Endothelial cell of umbilical vein (primary cell): Measurements from ENCODE around the gene KCNH2. TPM values are rescaled to one million over a fixed set of nuclear protein-coding genes. Genes with fewer than 3 reads are reported as not detected.

ENCODE experiments used
- BruUV-seq: library from RNA; stranded (reverse); fragments of 400-500 nt; replicated peaks from 2 replicates; lab custom pipeline; 2021; lab: Mats Ljungman, UMichigan
- CTCF ChIA-PET: fragments of 300-600, 350-600 bp; sonication (Branson Sonifier 250); formaldehyde crosslinking; loops from one replicate; lab custom pipeline; 2021; ENCODE audit warnings: antibody characterized with exemption, inconsistent platforms; lab: Charles Lee
- POLR2A ChIA-PET: fragments of 300-600, 350-600 bp; sonication (Branson Sonifier 250); formaldehyde crosslinking; loops from one replicate; lab custom pipeline; 2021; ENCODE audit warnings: antibody characterized with exemption, inconsistent platforms; lab: Charles Lee
- DNase-seq: peaks from one replicate; pipeline ENCODE4 v3.0.0-alpha.2; 2011; ENCODE audit warnings: low read depth, low spot score
- FAIRE-seq: peaks from 2 replicates; lab custom pipeline; 2011; peaks lifted over from hg19 to GRCh38; lab: Jason Lieb, UNC
- H2AFZ ChIP-seq: 2 replicates; pipeline ENCODE4 v1.6.0; 2012; ENCODE audit warnings: low read depth, low read length, control low read depth, inconsistent platforms
- H3K27ac ChIP-seq: 2 replicates; pipeline ENCODE4 v1.5.1; 2011; ENCODE audit warnings: low read depth, mild to moderate bottlenecking, control low read depth, low read length, moderate library complexity; ENCODE audit not compliant: insufficient read depth
- H3K27me3 ChIP-seq, 2 experiments: 2 replicates each; pipeline versions ENCODE4 v1.6.0 to v1.6.1; 2011; ENCODE audit warnings: low read length in 2 of 2, mixed read lengths in 1 of 2; ENCODE audit not compliant: control insufficient read depth in 2 of 2, insufficient read depth in 2 of 2
- H3K36me3 ChIP-seq, 2 experiments: 2 replicates in 1 of 2; 3 replicates in 1 of 2; pipeline ENCODE4 v1.5.1; 2011; ENCODE audit warnings: low read length in 2 of 2, mild to moderate bottlenecking in 1 of 2, moderate library complexity in 1 of 2; ENCODE audit not compliant: control insufficient read depth in 2 of 2, insufficient read depth in 2 of 2; ENCODE audit errors: extremely low read depth in 1 of 2
- H3K4me1 ChIP-seq: 3 replicates; pipeline ENCODE4 v1.5.1; 2011; ENCODE audit warnings: mild to moderate bottlenecking, low read length; ENCODE audit not compliant: control insufficient read depth, insufficient read depth; ENCODE audit errors: extremely low read depth
- H3K4me2 ChIP-seq: 2 replicates; pipeline ENCODE4 v1.6.1; 2011; ENCODE audit warnings: low read length, control low read depth, mixed read lengths; ENCODE audit not compliant: insufficient read depth
- H3K4me3 ChIP-seq, 3 experiments: fragments of 200-600 bp in 1 of 3; sonication (generic), shearing (Covaris generic) in 1 of 3; replicated peaks in 1 of 3; 2 replicates each; pipeline ENCODE4 v1.5.1; 2011 to 2016; ENCODE audit warnings: control low read depth in 3 of 3, low read length in 3 of 3, mild to moderate bottlenecking in 2 of 3, inconsistent platforms in 1 of 3, low read depth in 1 of 3, moderate library complexity in 1 of 3; ENCODE audit not compliant: insufficient read depth in 1 of 3
- H3K79me2 ChIP-seq: 2 replicates; pipeline ENCODE4 v1.6.0; 2012; ENCODE audit warnings: low read length, inconsistent platforms; ENCODE audit not compliant: control insufficient read depth, insufficient read depth
- H3K9ac ChIP-seq: replicated peaks from 2 replicates; pipeline ENCODE3; 2011; ENCODE audit warnings: low read length, control low read depth; ENCODE audit not compliant: insufficient read depth; ENCODE audit errors: extremely low read depth
- H3K9me1 ChIP-seq: replicated peaks from 3 replicates; pipeline ENCODE4 v1.6.0; 2011; ENCODE audit warnings: mild to moderate bottlenecking, low read length; ENCODE audit not compliant: control insufficient read depth, insufficient read depth; ENCODE audit errors: extremely low read depth
- H3K9me3 ChIP-seq: replicated peaks from 2 replicates; pipeline ENCODE4 v1.5.1; 2012; ENCODE audit warnings: low read length, inconsistent platforms; ENCODE audit not compliant: control insufficient read depth, insufficient read depth
- H4K20me1 ChIP-seq: replicated peaks from 2 replicates; pipeline ENCODE3; 2011; ENCODE audit warnings: mild to moderate bottlenecking, low read length; ENCODE audit not compliant: control insufficient read depth, insufficient read depth; ENCODE audit errors: extremely low read depth
- EZH2 ChIP-seq: IDR thresholded peaks from 2 replicates; pipeline ENCODE4 v1.6.1; 2012; ENCODE audit warnings: borderline replicate concordance, low read depth, mild to moderate bottlenecking, moderate library complexity, low read length, inconsistent platforms; ENCODE audit not compliant: severe bottlenecking
- FOS ChIP-seq: IDR thresholded peaks from 2 replicates; pipeline ENCODE4 v1.6.1; 2011; ENCODE audit warnings: mild to moderate bottlenecking, low read length, moderate library complexity, borderline replicate concordance; ENCODE audit not compliant: insufficient read depth
- GATA2 ChIP-seq: IDR thresholded peaks from 2 replicates; pipeline ENCODE4 v1.7.0; 2011; ENCODE audit warnings: low read depth, mild to moderate bottlenecking, moderate library complexity, mixed read lengths, low read length; ENCODE audit not compliant: insufficient read length, insufficient read depth
- JUN ChIP-seq: IDR thresholded peaks from 2 replicates; pipeline ENCODE4 v1.6.1; 2011; ENCODE audit warnings: borderline replicate concordance, low read depth; ENCODE audit not compliant: insufficient read length, insufficient read depth
- MYC ChIP-seq: IDR thresholded peaks from one replicate; pipeline ENCODE4 v1.6.1; 2011; ENCODE audit warnings: mild to moderate bottlenecking, low read depth, low read length
- POLR2A ChIP-seq: IDR thresholded peaks from 2 replicates; pipeline ENCODE4 v1.6.1; 2012; ENCODE audit warnings: low read depth, mild to moderate bottlenecking, control low read depth, low read length
- POLR2AphosphoS5 ChIP-seq: IDR thresholded peaks from 2 replicates; pipeline ENCODE4 v1.6.1; 2012; ENCODE audit warnings: low read depth, mild to moderate bottlenecking, control low read depth, low read length, moderate library complexity; ENCODE audit not compliant: insufficient read depth
- dilution Hi-C: fragments of 300-500 bp; cut with MboI; formaldehyde crosslinking; loops from one replicate; pipeline ENCODE4 v1.15.0; 2019; ENCODE audit warnings: low sequenced_read_pairs; ENCODE audit not compliant: extremely low pct_ligation_motif_present
- intact Hi-C: fragments of 100-400 bp; cut with micrococcal nuclease; formaldehyde crosslinking; loops from one replicate; pipeline ENCODE4 v1.10.0; 2022
- polyA plus RNA-seq, 4 experiments: library from polyadenylated mRNA; depleted of rRNA in 3 of 4; stranded (reverse) in 3 of 4; unstranded in 1 of 4; fragments of >200 nt; gene quantifications; 2 replicates each; pipeline versions ENCODE4 v1.2.1 to v1.2.3, GENCODE V29; 2011 to 2012; ENCODE audit warnings: missing spikeins in 1 of 4
- total RNA-seq: library from RNA; stranded (reverse); gene quantifications from 2 replicates; pipeline ENCODE4 v1.2.3, GENCODE V29; 2021
- TF ChIP-seq, protein P1 (sequence below): IDR thresholded peaks from 2 replicates; pipeline ENCODE4 v1.6.1; 2011; ENCODE audit not compliant: insufficient read depth, insufficient read length
- TF ChIP-seq, protein P2 (sequence below), 2 donors: IDR thresholded peaks; 1 replicate in 1 of 2; 2 replicates in 1 of 2; pipeline ENCODE4 v1.5.1; 2011; ENCODE audit warnings: low read length in 2 of 2, mild to moderate bottlenecking in 2 of 2, moderate library complexity in 2 of 2, control low read depth in 1 of 2, inconsistent platforms in 1 of 2, low read depth in 1 of 2; ENCODE audit not compliant: insufficient read depth in 1 of 2; ENCODE audit errors: extremely low read depth in 1 of 2

KCNH2 gene
- total and polyA plus RNA-seq, 2 donors (not counting 3 experiments of a cell fraction or from before 2014, with no cell fraction given), result 0.03 to 0.09 TPM

- H3K27ac ChIP-seq, result no peak overlapping the region
- intact Hi-C loops (no loop called here), dilution Hi-C loops (no loop called here)
- no peaks in the 10 kb centered on the region for H3K79me2 ChIP-seq
- no peak for TF ChIP-seq FOS
- TF ChIP-seq, protein P1, sequence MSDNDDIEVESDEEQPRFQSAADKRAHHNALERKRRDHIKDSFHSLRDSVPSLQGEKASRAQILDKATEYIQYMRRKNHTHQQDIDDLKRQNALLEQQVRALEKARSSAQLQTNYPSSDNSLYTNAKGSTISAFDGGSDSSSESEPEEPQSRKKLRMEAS, result no peak
- no peak for TF ChIP-seq MYC
- TF ChIP-seq, protein P2, sequence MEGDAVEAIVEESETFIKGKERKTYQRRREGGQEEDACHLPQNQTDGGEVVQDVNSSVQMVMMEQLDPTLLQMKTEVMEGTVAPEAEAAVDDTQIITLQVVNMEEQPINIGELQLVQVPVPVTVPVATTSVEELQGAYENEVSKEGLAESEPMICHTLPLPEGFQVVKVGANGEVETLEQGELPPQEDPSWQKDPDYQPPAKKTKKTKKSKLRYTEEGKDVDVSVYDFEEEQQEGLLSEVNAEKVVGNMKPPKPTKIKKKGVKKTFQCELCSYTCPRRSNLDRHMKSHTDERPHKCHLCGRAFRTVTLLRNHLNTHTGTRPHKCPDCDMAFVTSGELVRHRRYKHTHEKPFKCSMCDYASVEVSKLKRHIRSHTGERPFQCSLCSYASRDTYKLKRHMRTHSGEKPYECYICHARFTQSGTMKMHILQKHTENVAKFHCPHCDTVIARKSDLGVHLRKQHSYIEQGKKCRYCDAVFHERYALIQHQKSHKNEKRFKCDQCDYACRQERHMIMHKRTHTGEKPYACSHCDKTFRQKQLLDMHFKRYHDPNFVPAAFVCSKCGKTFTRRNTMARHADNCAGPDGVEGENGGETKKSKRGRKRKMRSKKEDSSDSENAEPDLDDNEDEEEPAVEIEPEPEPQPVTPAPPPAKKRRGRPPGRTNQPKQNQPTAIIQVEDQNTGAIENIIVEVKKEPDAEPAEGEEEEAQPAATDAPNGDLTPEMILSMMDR (IDR thresholded peaks at IDR 0.05; ENCODE audit: extremely low read depth in 1 of 2, insufficient read depth in 1 of 2, low read depth in 1 of 2, low read length in 2 of 2), result no peak
- TF ChIP-seq GATA2, result no peak
- TF ChIP-seq JUN, result no peak
- TF ChIP-seq EZH2, result no peak
- TF ChIP-seq POLR2AphosphoS5, result no peak
- no peak for TF ChIP-seq POLR2A
- FAIRE-seq, result no peak
- DNase-seq, result no peak
- no peak overlapping the region for H3K9ac ChIP-seq
- no peaks in the 10 kb centered on the region for H4K20me1 ChIP-seq
- ChIA-PET CTCF (interaction anchor here (0.8 to 2.0 kb wide), 2 partner anchors 37 to 70 kb away, joined by 3 to 6 read pairs; no protein-coding TSS in a partner anchor), POLR2A (no interaction called here)
- H3K4me3 ChIP-seq, result no peak overlapping the region
- H3K9me3 ChIP-seq, result no peaks in the 10 kb centered on the region
- peaks cover 7 to 13% of the 10 kb centered on the region in 2 experiments for H3K27me3 ChIP-seq
- no peaks in the 10 kb centered on the region for H3K36me3 ChIP-seq
- H3K4me1 ChIP-seq, result no peaks in the 10 kb centered on the region
- no peaks in the 10 kb centered on the region for H3K9me1 ChIP-seq
- no peak overlapping the region for H2AFZ ChIP-seq
- no peak overlapping the region for H3K4me2 ChIP-seq
- no TSS peak for BruUV-seq
Observed at GRCh38 chr7:150948791-150949251, 29.3 kb downstream of the KCNH2 start.
